Erythroblast (primary cell): ENCODE measurements around the gene SLC25A47.

Experiments
- GATA1 ChIP-seq: IDR thresholded peaks from 2 replicates; pipeline ENCODE4 v1.6.1; 2011; ENCODE audit warnings: low read depth, mild to moderate bottlenecking, control low read depth, low read length, moderate library complexity
- POLR2A ChIP-seq: IDR thresholded peaks from 2 replicates; pipeline ENCODE4 v1.6.1; 2011; ENCODE audit warnings: mild to moderate bottlenecking, low read length

GRCh38 chr14:100306998-100307765, 16.0 kb upstream of the SLC25A47 start:
- TF ChIP-seq POLR2A (no peak), GATA1 (no peak)
